Natural killer cell (primary cell): ENCODE results near the gene PRR5L. TPM values are rescaled to one million over a fixed set of nuclear protein-coding genes. Genes with fewer than 3 reads are reported as not detected.

Experiments
- ATAC-seq, 3 donors: fragments of 150-1000 bp in 2 of 3; fragments of 200-7000 bp in 1 of 3; cut with Tn5 transposase; 1 replicate in 1 of 3; 2 replicates in 2 of 3; pipeline ENCODE4 v1.10.0; 2021; ENCODE audit warnings: mild to moderate bottlenecking in 2 of 3, moderate library complexity in 2 of 3
- DNase-seq, 2 donors: peaks; one replicate each; pipeline versions ENCODE4 v3.0.0 to v3.0.0-alpha.2; 2013 to 2021; ENCODE audit warnings: mixed read lengths in 1 of 2
- H3K27ac ChIP-seq: one replicate; pipeline ENCODE4 v1.5.1; 2013; ENCODE audit warnings: mild to moderate bottlenecking, low read length
- H3K27me3 ChIP-seq: one replicate; pipeline ENCODE4 v1.6.1; 2013; ENCODE audit warnings: low read length; ENCODE audit not compliant: control insufficient read depth, insufficient read depth
- H3K36me3 ChIP-seq: one replicate; pipeline ENCODE4 v1.6.1; 2013; ENCODE audit warnings: low read length; ENCODE audit not compliant: control insufficient read depth, insufficient read depth
- H3K4me1 ChIP-seq: one replicate; pipeline ENCODE4 v1.6.1; 2013; ENCODE audit warnings: low read length; ENCODE audit not compliant: control insufficient read depth, insufficient read depth
- H3K4me3 ChIP-seq: one replicate; pipeline ENCODE4 v1.5.1; 2013; ENCODE audit warnings: low read length
- H3K9me3 ChIP-seq: one replicate; pipeline ENCODE4 v1.6.1; 2013; ENCODE audit warnings: low read length; ENCODE audit not compliant: control insufficient read depth, insufficient read depth
- H3K27ac Mint-ChIP-seq, 2 donors: one replicate each; pipeline ENCODE4 v1.8.0; 2022; ENCODE audit warnings: mild to moderate bottlenecking in 2 of 2, mixed read lengths in 2 of 2, moderate library complexity in 1 of 2
- H3K27me3 Mint-ChIP-seq, 2 donors: one replicate each; pipeline ENCODE4 v1.8.0; 2022; ENCODE audit warnings: low read depth in 2 of 2, mixed read lengths in 2 of 2
- H3K36me3 Mint-ChIP-seq: one replicate; pipeline ENCODE4 v1.8.0; 2022; ENCODE audit warnings: mixed read lengths
- H3K4me1 Mint-ChIP-seq, 2 donors: one replicate each; pipeline ENCODE4 v1.8.0; 2022; ENCODE audit warnings: mixed read lengths in 2 of 2
- H3K4me3 Mint-ChIP-seq: one replicate; pipeline ENCODE4 v1.8.0; 2022; ENCODE audit warnings: mild to moderate bottlenecking, moderate library complexity, mixed read lengths
- H3K9me3 Mint-ChIP-seq, 2 donors: one replicate each; pipeline ENCODE4 v1.8.0; 2022; ENCODE audit warnings: mixed read lengths in 2 of 2
- WGBS: methylation state at CpG from one replicate; pipeline ENCODE4 v1.1.7; 2013; ENCODE audit warnings: missing lambda C conversion rate; ENCODE audit not compliant: insufficient coverage; 5-methylcytosine and 5-hydroxymethylcytosine counted together
- intact Hi-C: fragments of 100-400 bp; cut with micrococcal nuclease; formaldehyde crosslinking; loops from one replicate; pipeline ENCODE4 v1.14.2; 2022
- total RNA-seq, 4 donors: library from RNA; stranded (reverse); fragments of 120-200 nt in 1 of 4; gene quantifications; one replicate each; pipeline versions ENCODE4 v1.2.3 to v1.2.4, GENCODE V29; 2013 to 2022
- TF ChIP-seq, protein P1 (sequence below): fragments of 200-600 bp; IDR thresholded peaks from one replicate; pipeline ENCODE4 v1.8.0; 2022; ENCODE audit warnings: antibody characterized with exemption

Gene PRR5L
- total RNA-seq, 3 donors from 2014 or later (not counting 1 experiment from before 2014, with no cell fraction given), result 128 to 367 (median 303) TPM

- H3K27ac Mint-ChIP-seq, result peak overlapping the region; percentile 25 to 73
- H3K36me3 ChIP-seq, result no peaks in the 10 kb centered on the region
- peaks cover 57 to 72% of the 10 kb centered on the region in 2 donors for H3K4me1 Mint-ChIP-seq
- no peak overlapping the region for H3K27ac ChIP-seq
- H3K27me3 Mint-ChIP-seq, result peaks cover 0 to 3% of the 10 kb centered on the region in 2 donors
- no peak for DNase-seq
- ATAC-seq, result peak; percentile 4 to 31 (median 26)
- H3K36me3 Mint-ChIP-seq, result no peaks in the 10 kb centered on the region
- WGBS, result 42% methylated on average over 6 of the region's 6 CpGs
- peak overlapping the region; percentile 70 for H3K4me3 Mint-ChIP-seq
- peaks cover 26% of the 10 kb centered on the region for H3K4me1 ChIP-seq
- intact Hi-C loops, result loop anchor here (5.0 kb wide), 1 partner anchor 68 kb away; no protein-coding TSS in a partner anchor
- no peaks in the 10 kb centered on the region for H3K9me3 ChIP-seq
- TF ChIP-seq, protein P1, sequence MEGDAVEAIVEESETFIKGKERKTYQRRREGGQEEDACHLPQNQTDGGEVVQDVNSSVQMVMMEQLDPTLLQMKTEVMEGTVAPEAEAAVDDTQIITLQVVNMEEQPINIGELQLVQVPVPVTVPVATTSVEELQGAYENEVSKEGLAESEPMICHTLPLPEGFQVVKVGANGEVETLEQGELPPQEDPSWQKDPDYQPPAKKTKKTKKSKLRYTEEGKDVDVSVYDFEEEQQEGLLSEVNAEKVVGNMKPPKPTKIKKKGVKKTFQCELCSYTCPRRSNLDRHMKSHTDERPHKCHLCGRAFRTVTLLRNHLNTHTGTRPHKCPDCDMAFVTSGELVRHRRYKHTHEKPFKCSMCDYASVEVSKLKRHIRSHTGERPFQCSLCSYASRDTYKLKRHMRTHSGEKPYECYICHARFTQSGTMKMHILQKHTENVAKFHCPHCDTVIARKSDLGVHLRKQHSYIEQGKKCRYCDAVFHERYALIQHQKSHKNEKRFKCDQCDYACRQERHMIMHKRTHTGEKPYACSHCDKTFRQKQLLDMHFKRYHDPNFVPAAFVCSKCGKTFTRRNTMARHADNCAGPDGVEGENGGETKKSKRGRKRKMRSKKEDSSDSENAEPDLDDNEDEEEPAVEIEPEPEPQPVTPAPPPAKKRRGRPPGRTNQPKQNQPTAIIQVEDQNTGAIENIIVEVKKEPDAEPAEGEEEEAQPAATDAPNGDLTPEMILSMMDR, result no peak
- no peak overlapping the region for H3K4me3 ChIP-seq
- peaks cover 2% of the 10 kb centered on the region for H3K27me3 ChIP-seq
- no peaks in the 10 kb centered on the region for H3K9me3 Mint-ChIP-seq
Observed at GRCh38 chr11:36354221-36355003, 58.3 kb downstream of the PRR5L start.

DNA sequence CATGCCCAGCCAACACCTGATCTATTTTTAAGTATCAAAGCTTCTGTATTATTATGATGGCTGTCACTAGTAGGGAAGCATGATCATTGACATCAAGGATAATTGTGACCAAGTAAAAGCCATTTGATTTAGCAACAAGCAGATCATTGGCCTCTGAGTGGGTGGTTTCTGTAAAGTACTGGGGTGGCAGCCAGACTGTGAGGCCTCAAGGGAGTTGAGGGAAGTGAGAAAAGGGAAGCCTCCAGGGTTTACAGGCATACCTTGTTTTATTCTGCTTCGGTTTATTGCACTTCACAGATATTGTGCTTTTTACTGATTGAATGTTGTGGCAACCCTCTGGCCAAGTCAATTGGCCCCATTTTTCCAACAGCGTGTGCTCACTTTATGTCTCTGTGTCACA lies 60.1 kb downstream of the PRR5L start:
- Mint-ChIP-seq H3K27me3 (peaks cover 0 to 3% of the 10 kb centered on the region in 2 donors), H3K27ac (no peak overlapping the region), H3K4me1 (peaks cover 56 to 73% of the 10 kb centered on the region in 2 donors), H3K36me3 (no peaks in the 10 kb centered on the region), H3K4me3 (no peak overlapping the region), H3K9me3 (no peaks in the 10 kb centered on the region)
- ATAC-seq, result no peak
- Histone ChIP-seq H3K27me3 (peaks cover 2% of the 10 kb centered on the region), H3K4me3 (no peak overlapping the region), H3K4me1 (peaks cover 26% of the 10 kb centered on the region), H3K27ac (no peak overlapping the region), H3K9me3 (no peaks in the 10 kb centered on the region), H3K36me3 (no peaks in the 10 kb centered on the region)
- TF ChIP-seq, protein P1, result no peak
- intact Hi-C loops, result no loop called here
- 83% methylated on average over 2 of the region's 2 CpGs for WGBS
- no peak for DNase-seq

DNA sequence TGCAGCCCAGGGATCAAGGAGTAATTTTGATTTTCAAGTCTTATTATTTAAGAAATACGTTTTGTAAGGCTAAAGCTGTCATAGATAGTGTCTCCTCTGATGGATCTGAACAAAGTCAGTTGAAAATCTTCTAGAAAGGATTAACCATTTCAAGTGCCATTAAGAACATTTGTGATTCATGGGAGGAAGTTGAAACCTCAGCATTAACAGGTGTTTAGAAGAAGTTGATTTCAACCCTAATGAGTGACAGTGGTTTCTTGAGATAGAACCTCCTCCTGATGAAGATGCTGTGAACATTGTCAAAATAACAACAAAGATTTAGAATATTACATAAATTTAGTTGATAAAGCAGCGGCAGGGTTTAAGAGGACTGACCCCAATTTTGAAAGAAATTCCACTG lies 61.7 kb downstream of the PRR5L start:
- no peaks in the 10 kb centered on the region for H3K36me3 Mint-ChIP-seq
- H3K9me3 ChIP-seq, result no peaks in the 10 kb centered on the region
- no peaks in the 10 kb centered on the region for H3K36me3 ChIP-seq
- peaks cover 2% of the 10 kb centered on the region for H3K27me3 ChIP-seq
- DNase-seq (no peak), ATAC-seq (no peak)
- H3K27ac Mint-ChIP-seq, result no peak overlapping the region
- H3K9me3 Mint-ChIP-seq, result no peaks in the 10 kb centered on the region
- H3K4me3 ChIP-seq, result no peak overlapping the region
- WGBS, result 68% methylated on average over 2 of the region's 2 CpGs
- intact Hi-C loops, result no loop called here
- H3K27ac ChIP-seq, result no peak overlapping the region
- no peak overlapping the region for H3K4me3 Mint-ChIP-seq
- H3K27me3 Mint-ChIP-seq, result peaks cover 0 to 5% of the 10 kb centered on the region in 2 donors
- TF ChIP-seq, protein P1, result no peak
- peaks cover 23% of the 10 kb centered on the region for H3K4me1 ChIP-seq
- H3K4me1 Mint-ChIP-seq, result peaks cover 51 to 65% of the 10 kb centered on the region in 2 donors
